Gastrocnemius medialis (tissue), 4 donors: Measurements from ENCODE around the gene AKR1C3. TPM values are rescaled to one million over a fixed set of nuclear protein-coding genes. Genes with fewer than 3 reads are reported as not detected.

Source experiments
- ATAC-seq, 2 donors: fragments of 150-250 bp; one replicate each; pipeline ENCODE4 v1.9.1; 2016
- DNase-seq, 2 donors: peaks; one replicate each; pipeline ENCODE4 v3.0.0-alpha.2; 2019
- H3K27ac ChIP-seq, 4 donors: fragments of 200-600 bp; sonication (generic); 1 replicate in 1 of 4; 2 replicates in 3 of 4; pipeline ENCODE4 v1.5.1; 2016 to 2018; ENCODE audit warnings: mild to moderate bottlenecking in 2 of 4, moderate library complexity in 1 of 4
- H3K27me3 ChIP-seq, 3 donors: fragments of 200-600 bp; sonication (generic) in 2 of 3; 1 replicate in 1 of 3; 2 replicates in 2 of 3; pipeline versions ENCODE4 v1.5.1 to v1.6.0; 2016 to 2019; ENCODE audit warnings: mild to moderate bottlenecking in 1 of 3, moderate library complexity in 1 of 3
- H3K36me3 ChIP-seq, 2 donors: fragments of 200-600 bp; sonication (generic) in 1 of 2; one replicate each; pipeline ENCODE4 v1.5.1; 2017 to 2018
- H3K4me1 ChIP-seq, 2 donors: fragments of 200-600 bp; sonication (generic) in 1 of 2; one replicate each; pipeline ENCODE4 v1.5.1; 2016 to 2017; ENCODE audit warnings: mild to moderate bottlenecking in 2 of 2
- H3K4me3 ChIP-seq, 4 donors: fragments of 200-600 bp; sonication (generic) in 3 of 4; 1 replicate in 1 of 4; 2 replicates in 3 of 4; pipeline ENCODE4 v1.5.1; 2016 to 2019; ENCODE audit warnings: mild to moderate bottlenecking in 2 of 4
- H3K9me3 ChIP-seq, 3 donors: fragments of 200-600 bp; sonication (generic) in 2 of 3; 1 replicate in 1 of 3; 2 replicates in 2 of 3; pipeline ENCODE4 v1.5.1; 2016 to 2019
- CTCF ChIP-seq, 5 experiments: fragments of 450-650 bp in 3 of 5; fragments of 200-600 bp in 2 of 5; sonication (generic) in 2 of 5; IDR thresholded peaks in 4 of 5; conservative IDR thresholded peaks in 1 of 5; 1 replicate in 4 of 5; 2 replicates in 1 of 5; pipeline ENCODE4 v1.5.1; 2016 to 2019; ENCODE audit warnings: antibody characterized with exemption in 5 of 5, mild to moderate bottlenecking in 3 of 5, moderate library complexity in 3 of 5
- POLR2A ChIP-seq, 2 donors: fragments of 450-650 bp; IDR thresholded peaks; one replicate each; pipeline ENCODE4 v1.6.1; 2017; ENCODE audit warnings: antibody characterized with exemption in 2 of 2, mild to moderate bottlenecking in 2 of 2, moderate library complexity in 2 of 2
- in situ Hi-C, 4 donors: fragments of 200-750 bp; cut with MboI; loops; one replicate each; pipeline versions ENCODE4 v1.15.0 to v1.8.0; 2017; ENCODE audit warnings: low sequenced_read_pairs in 4 of 4
- intact Hi-C: fragments of 100-400 bp; cut with DNase I; formaldehyde crosslinking; loops from one replicate; pipeline ENCODE4 v1.15.1; 2023; ENCODE audit warnings: low total_unique reads
- total RNA-seq, 4 donors: library from RNA; depleted of rRNA; stranded (reverse); fragments of >200 nt; gene quantifications; one replicate each; pipeline versions ENCODE4 v1.1.0 to v1.2.3, GENCODE V29; 2016

AKR1C3 gene
- total RNA-seq, 4 donors from 2014 or later, result 48.3 to 293 (median 197) TPM

GRCh38 chr10:5079306-5079830 is 14.8 kb upstream of the AKR1C3 start:
- Histone ChIP-seq H3K27me3 (no peaks in the 10 kb centered on the region), H3K36me3 (no peaks in the 10 kb centered on the region), H3K4me3 (no peak overlapping the region), H3K27ac (peak overlapping the region in 2 of 4 donors; percentile 52 to 59), H3K9me3 (no peaks in the 10 kb centered on the region), H3K4me1 (peaks cover 0 to 3% of the 10 kb centered on the region in 2 donors)
- no peak for ATAC-seq
- no peak for TF ChIP-seq POLR2A (IDR thresholded peaks at IDR 0.05)
- no peak for TF ChIP-seq CTCF (IDR thresholded peaks at IDR 0.05 in 4 of 5, conservative IDR thresholded peaks at IDR 0.05 in 1 of 5)
- DNase-seq, result no peak
- in situ Hi-C loops (no loop called here), intact Hi-C loops (no loop called here)

DNA sequence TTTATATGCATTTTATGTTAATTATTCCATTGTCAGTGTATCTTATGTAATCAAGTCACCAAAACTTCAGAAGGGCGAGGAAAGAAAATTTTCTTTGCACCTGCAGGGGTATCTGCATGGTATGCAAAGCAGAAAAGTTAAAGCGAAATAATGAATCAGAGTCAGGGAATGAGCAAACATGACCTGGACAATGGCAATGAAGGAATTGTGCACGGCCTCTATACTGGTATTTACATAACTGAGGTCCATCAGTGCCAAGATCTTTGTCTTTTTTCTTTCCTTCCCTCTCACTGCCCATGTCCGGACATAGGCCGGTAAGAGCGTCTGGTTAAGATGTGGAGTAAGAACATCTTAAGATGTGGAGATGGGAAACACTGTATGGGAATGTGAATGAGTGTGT is 14.4 kb upstream of the AKR1C3 start:
- TF ChIP-seq POLR2A (IDR thresholded peaks at IDR 0.05), result no peak
- TF ChIP-seq CTCF (IDR thresholded peaks at IDR 0.05 in 4 of 5, conservative IDR thresholded peaks at IDR 0.05 in 1 of 5), result no peak
- in situ Hi-C loops (no loop called here), intact Hi-C loops (no loop called here)
- DNase-seq, result no peak
- no peaks in the 10 kb centered on the region for H3K9me3 ChIP-seq
- H3K36me3 ChIP-seq, result no peaks in the 10 kb centered on the region
- H3K4me3 ChIP-seq, result no peak overlapping the region
- no peak overlapping the region for H3K27ac ChIP-seq
- no peak for ATAC-seq
- no peaks in the 10 kb centered on the region for H3K27me3 ChIP-seq
- peaks cover 0 to 3% of the 10 kb centered on the region in 2 donors for H3K4me1 ChIP-seq

DNA sequence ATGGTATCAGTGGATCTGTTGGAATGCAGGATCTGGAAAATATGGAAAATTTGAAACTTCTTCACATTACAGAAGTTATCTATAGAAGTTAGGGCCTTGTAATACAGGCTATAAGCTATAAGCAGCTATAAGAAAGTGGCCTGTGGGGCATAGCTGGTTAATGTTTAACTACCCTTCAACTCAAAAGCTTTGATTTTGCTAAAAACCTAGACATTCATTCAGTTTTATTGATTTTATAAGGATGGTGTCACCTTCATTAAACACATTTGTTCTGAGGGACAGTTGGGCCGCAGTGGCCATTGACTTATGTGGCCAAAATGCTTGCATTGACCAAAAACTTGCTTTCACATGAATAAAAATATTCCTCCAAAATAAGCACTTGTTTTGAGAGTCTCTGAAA is 13.1 kb upstream of the AKR1C3 start:
- no peak overlapping the region for H3K4me3 ChIP-seq
- no peak for DNase-seq
- intact Hi-C loops (no loop called here), in situ Hi-C loops (no loop called here)
- no peak for ATAC-seq
- H3K27ac ChIP-seq, result no peak overlapping the region
- peaks cover 0 to 3% of the 10 kb centered on the region in 2 donors for H3K4me1 ChIP-seq
- H3K27me3 ChIP-seq, result no peaks in the 10 kb centered on the region
- TF ChIP-seq CTCF (IDR thresholded peaks at IDR 0.05 in 4 of 5, conservative IDR thresholded peaks at IDR 0.05 in 1 of 5) (no peak), POLR2A (IDR thresholded peaks at IDR 0.05) (no peak)
- no peaks in the 10 kb centered on the region for H3K9me3 ChIP-seq
- no peaks in the 10 kb centered on the region for H3K36me3 ChIP-seq

DNA sequence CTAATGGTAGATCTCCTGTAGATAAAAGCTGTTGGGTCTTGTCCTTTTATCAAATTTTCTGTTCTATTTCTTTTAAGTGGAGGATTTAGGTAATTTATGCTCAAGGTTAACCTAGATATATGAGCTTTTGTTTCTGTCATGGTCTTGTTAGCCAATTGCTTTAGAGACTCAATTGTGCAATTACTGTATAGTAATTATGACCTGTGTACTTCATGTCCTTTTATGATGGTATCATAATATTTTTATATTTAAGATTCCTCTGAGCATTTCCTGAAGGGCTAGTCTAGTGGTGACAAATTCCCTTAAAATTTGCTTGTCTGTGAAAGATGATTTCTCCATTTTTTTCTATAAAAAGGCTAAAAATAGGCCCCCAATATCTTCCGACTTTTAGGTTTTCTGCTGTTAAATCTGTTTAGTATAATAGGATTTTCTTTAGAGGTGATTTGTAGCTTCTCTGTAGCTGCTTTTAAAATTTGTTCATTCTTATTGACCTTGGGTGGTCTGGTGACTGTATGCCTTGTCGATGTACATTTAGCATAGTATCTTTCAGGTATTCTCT is 5.4 kb upstream of the AKR1C3 start:
- DNase-seq, result no peak
- Histone ChIP-seq H3K9me3 (no peaks in the 10 kb centered on the region), H3K27ac (no peak overlapping the region), H3K27me3 (no peaks in the 10 kb centered on the region), H3K4me1 (no peaks in the 10 kb centered on the region), H3K36me3 (no peaks in the 10 kb centered on the region), H3K4me3 (no peak overlapping the region)
- no peak for TF ChIP-seq POLR2A (IDR thresholded peaks at IDR 0.05)
- no peak for TF ChIP-seq CTCF (IDR thresholded peaks at IDR 0.05 in 4 of 5, conservative IDR thresholded peaks at IDR 0.05 in 1 of 5)
- intact Hi-C loops, result no loop called here
- ATAC-seq, result no peak
- in situ Hi-C loops, result no loop called here
